ENCODE measurements around the gene TOE1.

GRCh38 chr1:45325851-45326506, 14.0 kb upstream of the TOE1 start:
- TF ChIP-seq, protein P1, sequence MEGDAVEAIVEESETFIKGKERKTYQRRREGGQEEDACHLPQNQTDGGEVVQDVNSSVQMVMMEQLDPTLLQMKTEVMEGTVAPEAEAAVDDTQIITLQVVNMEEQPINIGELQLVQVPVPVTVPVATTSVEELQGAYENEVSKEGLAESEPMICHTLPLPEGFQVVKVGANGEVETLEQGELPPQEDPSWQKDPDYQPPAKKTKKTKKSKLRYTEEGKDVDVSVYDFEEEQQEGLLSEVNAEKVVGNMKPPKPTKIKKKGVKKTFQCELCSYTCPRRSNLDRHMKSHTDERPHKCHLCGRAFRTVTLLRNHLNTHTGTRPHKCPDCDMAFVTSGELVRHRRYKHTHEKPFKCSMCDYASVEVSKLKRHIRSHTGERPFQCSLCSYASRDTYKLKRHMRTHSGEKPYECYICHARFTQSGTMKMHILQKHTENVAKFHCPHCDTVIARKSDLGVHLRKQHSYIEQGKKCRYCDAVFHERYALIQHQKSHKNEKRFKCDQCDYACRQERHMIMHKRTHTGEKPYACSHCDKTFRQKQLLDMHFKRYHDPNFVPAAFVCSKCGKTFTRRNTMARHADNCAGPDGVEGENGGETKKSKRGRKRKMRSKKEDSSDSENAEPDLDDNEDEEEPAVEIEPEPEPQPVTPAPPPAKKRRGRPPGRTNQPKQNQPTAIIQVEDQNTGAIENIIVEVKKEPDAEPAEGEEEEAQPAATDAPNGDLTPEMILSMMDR (IDR thresholded peaks at IDR 0.05; ENCODE audit: low read depth, low read length) = no peak
- no peak for TF ChIP-seq EZH2phosphoT487 (IDR thresholded peaks at IDR 0.05; ENCODE audit: low read depth)

Data from OCI-LY3 (cell line).